ENCODE data around the gene NAV1.

- TF ChIP-seq CTCF (IDR thresholded peaks at IDR 0.05) (no peak), POLR2A (IDR thresholded peaks at IDR 0.05) (no peak)
Observed at GRCh38 chr1:201499191-201499590, 39.7 kb upstream of the NAV1 start.

All from esophagus squamous epithelium (tissue), 4 donors.